SH-SY5Y (cell line): Measurements from ENCODE around the gene RPL14.

Source experiments
- GATA2 ChIP-seq: IDR thresholded peaks from 2 replicates; pipeline ENCODE4 v1.6.1; 2011; ENCODE audit warnings: mild to moderate bottlenecking, low read depth, low read length
- GATA3 ChIP-seq: IDR thresholded peaks from 2 replicates; pipeline ENCODE4 v1.6.1; 2011; ENCODE audit warnings: low read depth, mild to moderate bottlenecking, low read length, moderate library complexity

DNA sequence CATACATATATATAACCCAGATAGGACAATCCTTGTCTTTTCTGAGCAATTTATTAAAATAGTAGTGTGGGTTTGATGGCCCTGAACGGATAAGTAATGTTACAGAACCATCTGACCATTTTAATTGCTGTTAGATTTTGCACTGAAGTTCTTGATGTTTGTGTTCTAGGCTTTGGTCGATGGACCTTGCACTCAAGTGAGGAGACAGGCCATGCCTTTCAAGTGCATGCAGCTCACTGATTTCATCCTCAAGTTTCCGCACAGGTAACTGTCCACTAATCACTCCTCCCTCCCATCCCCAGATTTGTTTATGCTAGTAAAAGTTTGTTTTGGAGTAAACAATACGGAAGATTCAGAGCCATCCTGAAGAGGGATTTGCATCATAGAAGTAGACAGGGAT is 1.3 kb downstream of the RPL14 start:
- TF ChIP-seq GATA2 (no peak), GATA3 (no peak)
